Kidney glomerular epithelial cell (primary cell): ENCODE results near the gene LBX2.

Experiments used
- DNase-seq: peaks from one replicate; lab custom pipeline; 2025; lab: John Stamatoyannopoulos, UW

The LBX2 gene

DNA sequence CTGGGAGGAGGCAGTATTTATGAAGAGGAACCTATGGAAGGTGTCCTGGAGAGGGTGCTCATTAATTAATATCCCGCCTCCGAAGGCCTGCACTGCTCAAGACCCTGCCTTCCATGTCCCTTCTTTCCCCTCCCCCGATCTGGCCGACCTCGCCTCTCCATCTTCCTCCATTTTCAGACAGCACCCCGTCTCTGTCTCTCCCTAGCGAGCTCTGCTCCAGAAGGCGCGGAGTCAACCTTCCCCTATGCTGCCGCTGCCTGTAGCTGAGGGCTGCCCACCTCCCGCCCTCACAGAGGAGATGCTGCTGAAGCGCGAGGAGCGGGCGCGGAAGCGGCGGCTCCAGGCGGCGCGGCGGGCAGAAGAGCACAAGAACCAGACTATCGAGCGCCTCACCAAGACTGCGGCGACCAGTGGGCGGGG lies 42.3 kb downstream of the LBX2 start:
- peak; percentile 27 for DNase-seq

DNA sequence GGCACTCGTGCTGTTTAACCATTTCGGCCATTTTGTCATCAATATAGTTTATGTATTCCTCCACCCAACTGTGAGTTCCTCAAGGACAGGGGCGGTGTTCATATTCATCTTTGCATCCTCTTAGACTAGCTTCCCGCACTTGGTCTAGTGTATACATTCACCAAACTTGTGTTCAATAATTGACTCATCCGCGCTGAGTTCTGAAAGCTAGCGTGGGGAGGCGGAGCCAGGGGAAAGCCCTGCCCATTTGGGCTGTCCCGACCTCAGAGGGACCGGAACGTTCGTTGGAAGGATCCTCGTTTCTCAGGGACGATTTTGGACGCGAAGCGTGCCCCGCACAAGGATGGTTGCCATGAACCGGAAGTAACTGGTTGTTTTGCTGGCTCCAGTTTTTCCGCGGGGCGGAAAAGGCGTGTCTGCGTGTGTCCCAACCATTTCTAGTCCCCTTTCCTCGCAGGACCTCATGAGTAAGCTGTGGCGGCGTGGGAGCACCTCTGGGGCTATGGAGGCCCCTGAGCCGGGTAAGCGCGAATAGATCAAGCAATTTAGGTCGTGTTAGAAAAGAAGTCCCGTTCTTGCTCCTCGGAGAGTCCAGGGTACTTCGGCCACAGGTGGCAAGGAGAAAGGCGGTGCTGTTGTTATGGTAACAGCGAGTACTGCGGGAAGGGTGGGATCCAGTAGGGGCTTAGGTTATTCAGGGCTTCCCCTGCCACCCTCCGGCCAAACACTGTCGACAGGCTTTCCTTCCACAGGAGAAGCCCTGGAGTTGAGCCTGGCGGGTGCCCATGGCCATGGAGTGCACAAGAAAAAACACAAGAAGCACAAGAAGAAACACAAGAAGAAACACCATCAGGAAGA lies 44.5 kb downstream of the LBX2 start, which contains the start of gene INO80B:
INO80B (plus strand) TSS at position 434 of the 858 bp plus-strand sequence; CDS start at position 464, 30 bp downstream.
- DNase-seq = peak; percentile 99

- DNase-seq = no peak
Measured at GRCh38 chr2:74450570-74451190, 48.7 kb downstream of the LBX2 start.

DNA sequence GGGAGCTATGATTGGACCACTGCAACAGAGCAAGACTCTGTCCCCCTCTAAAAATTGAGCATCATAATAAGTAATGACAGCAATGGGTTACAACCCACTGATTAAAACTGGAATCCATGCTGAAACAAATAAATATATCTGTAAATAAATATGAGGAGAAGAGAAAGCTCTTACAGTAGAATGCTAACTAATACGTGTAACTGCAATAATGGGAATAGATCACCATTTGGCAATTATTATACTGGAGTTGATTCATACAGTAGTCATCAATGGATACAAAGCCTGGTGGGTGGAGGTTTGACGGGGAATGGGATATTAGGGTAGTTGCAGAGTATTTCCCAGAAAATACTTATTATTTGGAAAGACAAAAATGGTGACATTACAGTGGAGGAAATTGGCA lies 50.6 kb downstream of the LBX2 start:
- no peak for DNase-seq
